ENCODE data around the gene PLCL2. TPM values are rescaled to one million over a fixed set of nuclear protein-coding genes. Genes with fewer than 3 reads are reported as not detected.

Gene PLCL2
- total RNA-seq, 1 donor from 2014 or later: 12.2 TPM

DNA sequence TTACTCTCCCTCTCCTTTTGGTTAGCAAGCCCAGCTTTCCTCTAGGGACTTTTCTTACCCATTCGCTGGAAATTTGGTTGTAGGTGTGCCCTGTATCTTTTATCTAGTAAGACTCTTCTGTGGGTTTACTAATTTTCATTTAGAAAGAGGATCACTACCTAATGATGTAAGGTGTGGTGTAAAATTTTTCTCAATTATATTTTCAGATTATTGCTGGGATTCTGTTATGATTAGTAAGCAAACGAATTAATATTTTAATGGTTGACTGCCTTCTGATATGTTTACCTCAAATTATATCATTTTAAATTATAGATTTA is 28.5 kb downstream of the PLCL2 start:
- DNase-seq (ENCODE audit: low spot score): no peak

DNA sequence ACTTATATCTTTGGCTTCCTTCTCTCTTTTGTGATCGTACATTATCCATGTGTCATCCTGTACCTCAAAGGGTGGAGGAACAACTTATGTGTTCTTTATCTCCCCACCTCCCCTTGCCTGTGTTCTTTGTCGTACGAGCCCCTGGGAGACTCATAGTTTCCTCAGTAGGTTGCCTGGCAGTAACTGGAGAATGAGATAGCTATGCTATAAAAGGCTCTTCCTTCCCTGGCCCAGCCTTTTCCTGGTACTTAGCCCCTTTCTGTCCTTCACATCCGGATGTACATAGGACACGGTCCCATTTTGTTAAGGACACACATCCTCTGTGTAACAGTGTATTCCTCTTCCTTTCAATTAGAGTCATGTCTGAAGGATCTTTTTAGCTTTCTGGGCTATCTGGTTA is 32.1 kb downstream of the PLCL2 start:
- no peak for DNase-seq (ENCODE audit: low spot score)

DNA sequence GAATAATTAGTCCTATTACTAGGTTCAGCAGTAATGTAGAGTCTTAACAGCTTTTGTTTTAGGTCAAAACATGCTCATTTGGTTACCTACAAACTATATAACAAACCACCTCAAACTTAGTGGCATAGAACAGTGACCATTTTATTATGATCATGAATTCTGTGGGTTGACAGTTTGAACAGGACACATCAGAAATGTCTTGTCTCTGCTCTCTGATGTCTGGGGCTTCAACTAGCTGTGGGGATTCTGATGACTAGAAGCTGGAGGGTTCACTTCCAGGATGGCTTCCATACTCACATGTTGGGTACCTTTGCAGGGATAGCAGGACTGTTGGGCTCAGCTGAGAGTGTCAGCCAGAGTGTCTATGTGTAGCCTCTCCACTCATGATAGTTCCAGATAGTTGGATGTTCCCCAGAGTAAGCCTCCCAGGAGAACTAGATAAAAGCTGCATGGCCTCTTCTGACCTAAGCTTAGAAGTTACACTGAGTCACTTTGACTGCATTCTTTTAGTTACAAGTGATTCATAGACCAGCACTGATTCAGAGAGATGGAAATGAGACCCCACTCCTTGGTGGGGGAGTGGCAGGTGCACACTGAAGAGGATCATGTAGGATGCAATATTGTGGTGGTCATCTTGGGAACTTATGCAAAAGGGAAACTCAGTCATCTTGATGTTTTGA is 32.6 kb downstream of the PLCL2 start:
- DNase-seq (ENCODE audit: low spot score): no peak

DNA sequence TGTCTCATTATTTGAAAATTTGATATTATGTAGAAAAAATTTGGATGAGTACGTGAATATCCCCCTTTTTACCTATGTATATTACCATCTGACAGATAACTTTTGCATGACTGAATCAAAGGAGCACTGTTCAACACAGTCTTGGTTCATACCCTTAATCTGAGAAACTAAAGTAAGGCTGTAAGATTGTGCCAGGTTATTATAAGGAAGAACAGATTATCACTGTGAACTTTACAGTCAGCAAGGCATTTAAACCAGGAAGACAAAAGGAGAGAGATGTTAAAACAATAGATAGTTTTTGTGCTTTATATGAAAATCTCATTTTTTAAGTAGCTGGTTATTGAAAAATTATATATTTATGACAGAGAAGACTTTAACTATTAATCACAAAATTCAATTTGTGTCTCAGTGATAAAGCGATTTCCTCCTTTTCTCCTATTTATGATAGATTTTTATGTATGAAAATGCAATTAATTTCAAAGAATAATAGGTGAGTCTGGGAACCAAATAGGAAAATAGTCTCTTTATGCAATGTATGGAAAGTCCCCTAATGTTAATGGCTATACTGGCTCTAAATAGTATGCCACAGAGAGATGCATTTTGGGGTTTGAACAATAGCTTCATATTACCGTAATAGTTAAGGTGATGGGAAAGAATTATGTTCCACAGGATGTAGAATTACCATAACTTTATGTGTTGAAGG is 33.4 kb downstream of the PLCL2 start:
- DNase-seq (ENCODE audit: low spot score): no peak

DNA sequence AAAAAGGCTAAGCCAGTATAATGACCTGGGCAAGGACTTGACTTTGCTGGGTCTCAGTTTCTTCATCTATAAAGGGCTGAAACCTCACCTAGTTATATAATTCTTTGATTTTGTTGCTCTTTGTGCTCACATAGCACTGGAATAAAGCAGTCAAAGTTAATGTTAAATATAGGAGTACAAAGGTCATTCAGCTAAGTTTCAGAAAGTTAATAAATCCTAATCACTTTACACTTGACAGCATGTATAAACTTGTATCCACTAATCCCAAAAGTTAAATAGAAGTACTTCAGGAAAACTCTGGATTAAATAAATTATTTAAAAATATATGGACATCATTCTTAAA is 33.9 kb downstream of the PLCL2 start:
- no peak for DNase-seq (ENCODE audit: low spot score)

DNA sequence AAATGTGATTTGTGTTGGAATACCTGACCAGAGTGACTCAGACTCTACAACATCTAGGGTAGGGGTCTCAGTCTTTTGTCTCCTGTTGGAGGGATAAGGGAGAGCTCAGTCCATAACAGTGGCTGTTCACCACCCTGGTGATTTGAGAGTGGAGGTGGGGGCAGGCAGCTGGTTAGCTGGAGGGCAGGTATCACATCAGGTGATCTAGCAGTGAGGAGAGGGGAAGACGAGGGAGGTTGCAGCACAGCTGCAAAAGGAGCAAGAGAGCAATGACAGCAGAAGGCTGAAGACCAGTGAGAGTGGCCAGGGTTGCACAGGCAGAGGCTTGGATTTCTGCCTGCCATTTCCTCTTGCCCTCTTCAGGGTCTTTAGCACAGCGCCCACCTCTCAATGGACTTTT is 38.4 kb downstream of the PLCL2 start:
- no peak for DNase-seq (ENCODE audit: low spot score)

DNA sequence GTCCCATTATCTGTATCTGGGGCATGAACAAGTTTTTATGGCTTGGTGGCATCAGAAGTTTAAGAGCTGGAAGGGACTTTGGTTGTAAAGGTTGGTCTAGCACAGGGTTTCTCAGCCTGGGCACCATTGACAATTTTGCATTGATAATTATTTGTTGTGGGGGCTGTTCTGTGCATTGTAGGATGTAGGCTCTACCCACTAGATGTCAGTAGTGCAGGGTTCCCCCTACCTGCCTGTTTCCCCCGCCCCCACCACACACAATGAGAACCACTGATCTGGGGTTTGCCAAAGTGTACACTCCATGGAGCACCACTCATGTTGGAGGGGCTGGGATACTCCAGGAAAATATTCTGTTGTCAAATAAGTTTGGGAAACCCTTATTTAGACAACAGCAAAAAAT is 42.7 kb downstream of the PLCL2 start:
- DNase-seq (ENCODE audit: low spot score): no peak

DNA sequence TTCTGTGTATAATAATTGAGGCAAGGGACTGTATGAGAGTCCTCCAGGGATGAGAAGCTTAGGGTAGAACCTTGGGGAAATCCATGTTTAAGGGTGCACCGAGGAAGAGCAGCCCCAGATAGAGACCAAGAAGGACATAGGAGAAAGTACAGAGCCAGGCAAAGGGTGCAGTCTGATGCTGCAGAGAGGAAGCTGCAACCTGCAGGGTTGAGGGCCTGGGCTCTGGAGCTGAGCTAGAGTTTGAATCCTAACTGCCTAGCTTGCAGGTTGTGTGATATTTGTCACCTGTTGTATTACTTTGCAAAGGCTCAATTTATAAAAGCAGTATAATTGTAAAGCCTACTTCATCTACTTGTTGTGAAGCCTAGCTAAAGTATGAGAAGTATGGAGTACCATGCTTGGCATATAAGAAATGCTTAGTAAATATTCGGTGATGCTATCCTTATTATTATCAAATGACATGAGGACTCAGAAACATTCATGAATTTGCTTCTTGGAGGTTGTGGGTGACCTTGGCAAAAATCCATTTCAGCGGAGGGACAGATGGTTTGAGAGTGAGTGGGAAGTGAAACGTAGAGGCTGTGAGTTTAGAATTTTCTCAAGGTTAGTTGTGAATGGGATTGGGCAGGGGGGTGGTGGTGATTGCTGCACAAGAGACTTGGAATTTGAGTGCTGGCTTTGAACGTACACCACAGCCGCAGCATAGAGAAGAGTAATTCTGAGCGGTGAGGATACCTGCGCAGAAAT is 43.8 kb downstream of the PLCL2 start:
- no peak for DNase-seq (ENCODE audit: low spot score)

DNA sequence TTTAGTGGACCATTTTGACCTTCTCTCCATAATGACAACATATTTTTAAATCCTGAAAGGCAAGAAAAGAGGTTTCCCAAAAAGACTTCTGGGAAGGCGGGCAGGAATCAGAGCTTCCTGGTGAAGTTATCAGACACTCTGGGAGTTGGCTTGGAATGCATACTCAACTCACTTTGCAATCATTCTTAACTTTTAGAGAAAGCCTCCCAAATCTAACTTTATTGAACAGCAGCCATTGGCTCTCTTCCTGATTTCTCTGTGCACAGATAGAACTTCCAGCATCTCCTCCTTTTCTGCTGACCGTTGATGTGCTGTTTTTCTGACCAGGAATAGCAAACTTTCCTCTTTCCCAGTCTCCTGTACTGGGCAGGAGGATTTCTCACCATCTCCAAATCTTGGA is 44.6 kb downstream of the PLCL2 start:
- no peak for DNase-seq (ENCODE audit: low spot score)

DNA sequence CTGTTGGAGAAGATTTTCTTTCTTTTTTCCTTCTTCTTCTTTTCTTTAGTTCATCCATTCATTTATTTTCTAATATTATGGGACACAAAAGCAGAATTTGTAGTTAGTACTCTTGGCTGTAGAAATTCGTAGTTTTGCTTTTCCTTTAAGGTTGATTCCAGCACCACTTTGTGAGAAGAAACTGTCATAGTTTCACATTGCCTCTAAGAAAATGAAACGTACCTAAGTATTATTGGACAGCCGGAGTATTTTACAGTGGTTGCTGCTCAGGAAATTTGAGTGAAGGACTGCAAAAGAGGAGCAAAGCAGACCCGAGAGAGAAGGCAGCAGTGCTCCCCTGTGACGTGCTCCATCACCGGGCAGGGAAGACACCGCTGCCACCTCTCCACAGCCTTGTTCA is 48.1 kb downstream of the PLCL2 start:
- no peak for DNase-seq (ENCODE audit: low spot score)

DNA sequence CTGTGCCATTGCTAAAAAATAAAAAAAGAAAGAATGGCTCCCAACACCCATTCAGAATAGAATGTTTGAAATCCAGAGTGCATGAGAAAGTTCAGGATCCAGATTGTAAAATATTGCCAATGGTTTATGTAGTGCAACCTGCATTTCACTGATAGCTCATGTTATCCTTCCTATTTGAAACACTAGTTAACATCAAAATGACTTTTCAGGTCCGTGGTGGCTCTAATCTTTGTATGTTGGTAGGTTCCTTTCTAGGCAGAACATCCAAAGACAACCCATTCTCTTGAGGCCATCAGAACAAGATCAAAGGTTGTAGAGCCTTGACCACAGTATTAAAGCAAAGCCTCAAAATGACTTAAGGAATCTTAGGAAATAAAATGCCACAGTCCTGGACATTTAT is 51.0 kb downstream of the PLCL2 start:
- no peak for DNase-seq (ENCODE audit: low spot score)

DNA sequence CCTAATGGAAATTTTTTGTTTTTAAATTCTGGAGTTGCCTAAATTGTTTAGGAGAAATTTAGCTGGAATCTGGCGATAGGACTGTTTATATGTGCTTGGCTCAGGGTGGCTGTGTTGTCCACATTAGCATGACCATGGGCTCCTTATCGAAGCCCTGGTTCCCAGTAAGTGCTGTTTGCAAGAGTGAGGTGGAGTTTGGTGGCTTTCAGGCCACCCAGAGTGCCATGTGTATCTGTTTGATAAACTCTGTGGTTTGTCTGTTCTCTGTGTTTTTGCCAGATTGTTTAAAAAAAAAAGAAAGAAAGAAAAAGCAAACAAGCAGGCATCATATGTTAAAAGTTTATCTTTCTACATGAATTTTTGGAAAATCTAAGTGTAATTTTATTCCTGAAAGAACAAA is 51.5 kb downstream of the PLCL2 start:
- no peak for DNase-seq (ENCODE audit: low spot score)

DNA sequence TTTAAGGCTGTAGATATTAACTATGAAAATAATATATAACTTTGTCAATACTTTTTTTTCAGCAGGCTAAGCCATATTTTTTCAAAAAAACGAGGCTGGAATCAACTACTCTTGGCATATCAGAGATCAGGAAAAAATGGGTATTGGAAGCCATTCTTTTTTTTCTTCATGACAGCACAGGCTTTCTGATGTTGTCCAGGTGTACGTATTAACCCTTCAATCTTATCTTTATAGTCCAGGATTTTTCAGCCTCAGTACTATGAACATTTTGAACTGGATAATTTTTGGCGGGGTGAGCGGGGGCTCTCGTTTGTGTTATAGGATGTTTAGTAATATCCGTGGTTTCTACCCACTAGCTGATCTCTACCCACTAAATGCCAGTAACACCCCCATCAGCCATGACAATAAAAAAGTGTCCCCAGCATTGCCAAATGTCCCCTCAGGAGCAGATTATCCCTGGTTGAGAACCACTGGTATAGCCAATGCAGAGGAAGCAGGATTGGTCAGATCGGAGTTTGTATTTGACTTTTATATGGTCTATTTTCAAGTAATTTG is 52.0 kb downstream of the PLCL2 start:
- DNase-seq (ENCODE audit: low spot score): no peak

DNA sequence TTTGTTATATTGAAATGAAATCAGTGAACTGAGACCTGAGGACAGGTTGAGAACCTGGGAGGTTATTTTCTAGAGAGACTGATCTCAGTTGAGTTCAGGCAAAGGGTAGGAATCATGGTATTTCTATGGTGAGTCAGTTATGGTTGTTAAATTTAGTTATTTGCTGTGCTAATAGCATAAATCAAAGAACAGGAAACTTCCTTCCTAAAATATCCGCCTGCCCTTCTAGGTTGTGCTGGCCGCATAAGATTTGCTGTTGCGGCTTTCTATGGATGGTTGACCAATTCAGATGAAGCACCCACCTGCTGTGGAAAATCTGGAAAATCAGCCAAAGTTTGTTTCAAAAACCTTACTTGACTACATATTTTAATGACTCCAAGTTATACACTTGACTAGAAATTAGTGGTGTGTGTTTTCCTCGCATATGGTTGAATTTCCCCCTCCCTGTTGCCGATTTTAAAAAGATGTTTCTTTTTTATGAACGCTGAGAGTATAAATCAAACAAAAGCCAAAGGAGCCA is 52.6 kb downstream of the PLCL2 start:
- DNase-seq (ENCODE audit: low spot score): no peak

DNA sequence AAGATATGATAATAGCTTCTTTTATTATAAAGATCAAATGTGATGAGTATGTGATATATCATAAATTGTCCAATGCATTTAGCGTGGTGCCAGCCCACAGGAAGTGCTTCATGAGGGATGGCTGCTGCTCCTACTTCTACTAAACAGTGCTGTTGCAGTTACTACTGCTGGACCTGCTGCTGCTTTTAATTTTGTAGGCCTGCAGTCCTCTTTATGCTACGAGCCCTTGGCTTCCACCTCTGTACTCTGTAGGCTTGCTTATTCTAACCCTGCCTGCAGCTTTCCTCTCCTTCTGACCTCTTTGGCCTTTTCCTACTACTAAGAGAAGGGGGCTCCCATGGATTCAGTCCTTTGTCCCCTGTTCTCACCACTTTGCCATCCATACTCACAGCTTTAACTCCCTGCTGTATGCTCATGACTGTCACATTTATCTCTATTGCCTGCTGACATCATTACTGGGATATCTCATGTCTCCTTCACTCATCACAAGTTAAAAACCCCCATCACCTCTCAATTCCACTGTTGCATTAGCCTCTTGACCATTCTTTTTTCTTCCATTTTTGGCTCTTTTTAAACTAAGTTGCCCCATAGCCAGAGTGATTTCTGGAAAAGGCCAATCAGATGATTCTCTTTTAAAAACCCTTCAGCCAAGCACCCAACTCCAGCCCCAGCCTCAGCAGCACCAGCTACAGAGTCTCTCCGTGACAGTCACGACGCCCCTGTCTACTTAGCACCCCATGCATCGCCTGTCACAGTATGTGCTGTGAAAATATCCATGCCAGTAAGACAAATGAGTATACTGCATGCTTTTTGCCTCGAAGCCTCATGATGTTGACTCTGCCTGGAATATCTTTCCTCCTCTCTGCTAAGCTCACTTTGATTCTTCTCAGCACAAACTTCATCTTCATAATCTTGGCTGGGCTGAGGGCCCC is 56.3 kb downstream of the PLCL2 start:
- DNase-seq (ENCODE audit: low spot score): no peak

DNA sequence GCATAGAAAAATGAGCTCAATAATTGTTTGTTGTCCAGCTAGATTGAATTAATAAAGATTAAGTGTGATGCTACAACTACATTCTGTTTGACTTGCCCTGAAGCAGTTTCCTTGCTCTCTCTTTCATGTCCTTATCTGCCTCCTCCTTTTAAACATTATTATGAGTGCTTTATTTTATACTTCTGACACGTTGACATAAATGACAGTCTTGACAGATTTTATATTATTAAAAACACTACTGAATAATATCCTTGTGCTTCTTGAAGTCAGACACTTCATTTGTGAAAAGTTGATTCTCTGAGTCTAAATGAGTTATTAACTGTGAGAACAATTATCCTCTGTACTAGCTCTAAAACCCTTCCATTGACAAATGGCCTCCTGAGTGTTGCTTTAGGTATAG is 58.2 kb downstream of the PLCL2 start:
- no peak for DNase-seq (ENCODE audit: low spot score)

DNA sequence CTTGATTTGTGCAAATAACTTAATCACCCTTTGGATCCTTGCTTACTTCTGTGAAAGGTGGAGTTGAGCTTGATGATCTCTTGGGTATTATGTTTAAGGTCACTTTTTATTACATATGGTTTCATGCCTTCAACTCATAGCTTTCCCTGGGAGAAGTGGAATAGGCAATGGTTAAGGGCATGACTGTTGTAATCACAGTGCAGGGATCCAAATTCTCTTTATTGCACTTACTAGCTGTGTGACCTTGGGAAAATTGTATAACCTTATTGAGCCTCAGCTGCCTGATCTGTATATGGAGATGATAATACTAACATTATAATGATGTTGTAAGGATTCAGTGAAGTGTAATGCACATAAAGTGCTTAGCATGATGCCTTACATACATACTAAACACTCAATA is 59.1 kb downstream of the PLCL2 start:
- no peak for DNase-seq (ENCODE audit: low spot score)

DNA sequence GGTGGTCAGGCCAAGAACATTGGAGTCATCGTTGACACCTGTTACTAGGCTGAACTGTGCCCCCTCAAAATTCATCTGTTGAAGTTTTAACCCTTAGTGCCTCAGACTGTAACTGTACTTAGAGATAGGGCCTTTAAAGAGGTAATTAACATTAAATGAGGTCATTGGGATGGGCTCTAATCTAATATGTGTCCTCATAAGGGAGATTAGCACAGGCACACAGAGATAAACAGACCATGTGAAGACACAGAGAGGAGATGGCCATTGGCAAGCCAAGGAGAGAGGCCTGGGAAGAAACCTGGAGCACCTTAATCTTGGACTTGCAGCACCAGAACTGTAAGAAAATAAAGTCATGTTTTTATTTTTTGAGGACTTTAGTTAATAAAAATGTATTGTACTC is 59.6 kb downstream of the PLCL2 start:
- DNase-seq (ENCODE audit: low spot score): no peak

DNA sequence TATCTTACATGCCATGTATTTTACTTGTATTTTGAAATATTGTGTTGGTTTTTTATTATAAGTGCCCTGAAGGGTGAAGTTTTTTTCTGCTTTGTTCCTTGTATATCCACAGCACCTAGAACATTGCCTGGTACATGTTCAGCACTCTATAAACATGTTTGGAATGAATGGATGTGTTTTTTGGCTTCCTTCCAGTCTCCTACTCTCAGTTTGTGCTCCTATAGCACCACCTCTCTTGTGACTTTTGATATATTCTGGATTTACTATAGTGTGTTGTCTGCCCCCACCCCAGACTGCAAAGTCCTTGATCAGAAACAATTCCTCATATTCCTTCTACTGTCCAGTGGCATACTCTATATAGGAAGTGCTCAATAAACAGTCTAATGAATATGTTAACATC is 60.6 kb downstream of the PLCL2 start:
- DNase-seq (ENCODE audit: low spot score): no peak

DNA sequence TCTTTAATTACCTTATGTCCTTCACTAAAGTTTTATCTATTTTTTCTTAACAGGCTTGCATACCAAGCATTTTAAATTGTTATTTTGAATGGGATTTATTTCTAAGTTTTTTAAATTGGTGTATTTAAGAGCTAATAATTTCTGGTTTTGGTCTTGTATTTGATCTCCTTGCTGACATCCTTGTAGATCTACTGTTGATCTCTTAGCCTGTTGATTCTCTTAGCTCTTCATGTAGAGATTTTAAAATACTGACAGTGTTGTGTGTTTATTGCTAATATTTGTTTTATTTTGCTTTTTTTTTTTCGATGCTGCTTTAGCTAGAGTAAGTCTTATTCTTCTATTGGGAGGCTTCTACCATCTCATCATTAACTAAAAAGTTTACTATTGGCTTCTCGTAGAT is 65.5 kb downstream of the PLCL2 start:
- DNase-seq (ENCODE audit: low spot score): no peak

DNA sequence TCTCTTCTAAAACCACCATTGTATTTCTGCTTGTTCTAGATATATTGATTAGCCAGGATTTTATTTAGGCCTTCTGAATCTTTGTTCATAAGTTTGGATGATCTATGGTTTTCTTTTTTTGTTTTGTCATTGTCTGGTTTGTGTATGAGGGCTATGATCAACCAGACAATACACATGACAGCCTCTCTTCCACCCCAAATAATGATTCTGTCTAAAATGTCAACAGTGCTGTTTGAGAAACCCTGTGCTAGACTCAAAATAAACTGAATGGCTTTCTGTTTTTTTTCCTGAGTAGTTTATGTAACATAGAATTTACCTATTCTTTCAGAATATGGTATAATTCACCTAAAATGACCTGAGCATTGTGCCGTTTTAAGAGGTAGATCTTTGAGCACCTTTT is 66.1 kb downstream of the PLCL2 start:
- DNase-seq (ENCODE audit: low spot score): no peak

Measured in mesenteric fat pad (tissue), 1 donor.